ENCODE measurements around the gene COL9A3.
"Not testable (repeated sequence)": the region's sequence is repeated elsewhere in the genome, so short reads cannot be mapped to it uniquely, and the experiment has no call there.

COL9A3 gene

GRCh38 chr20:62844182-62844581 is 27.3 kb downstream of the COL9A3 start:
- Mint-ChIP-seq H3K9me3 (no peaks in the 10 kb centered on the region), H3K36me3 (ENCODE audit: low read depth) (peaks cover 16% of the 10 kb centered on the region)
- no peak for TF ChIP-seq CTCF (IDR thresholded peaks at IDR 0.05; ENCODE audit: unreplicated experiment in 3 of 3)

GRCh38 chr20:62845416-62846160 is 28.7 kb downstream of the COL9A3 start:
- no peak overlapping the region for H3K4me3 Mint-ChIP-seq
- no peaks in the 10 kb centered on the region for H3K9me3 Mint-ChIP-seq
- no peak for TF ChIP-seq CTCF (IDR thresholded peaks at IDR 0.05; ENCODE audit: unreplicated experiment in 3 of 3)
- H3K36me3 Mint-ChIP-seq (ENCODE audit: low read depth) = peaks cover 20% of the 10 kb centered on the region
- H3K4me1 Mint-ChIP-seq = peaks cover 26% of the 10 kb centered on the region
- peak overlapping the region in 1 of 3 experiments; percentile 13 for H3K27ac Mint-ChIP-seq
- peaks cover 3% of the 10 kb centered on the region for H3K27me3 Mint-ChIP-seq (ENCODE audit: low read depth)

More at GRCh38 chr20:62844182-62844581, 27.3 kb downstream of the COL9A3 start:
- no peak overlapping the region for H3K27ac Mint-ChIP-seq
- peaks cover 3% of the 10 kb centered on the region for H3K27me3 Mint-ChIP-seq (ENCODE audit: low read depth)
- no peak overlapping the region for H3K4me3 Mint-ChIP-seq
- peaks cover 26% of the 10 kb centered on the region for H3K4me1 Mint-ChIP-seq

GRCh38 chr20:62846166-62846890 is 29.5 kb downstream of the COL9A3 start:
- Mint-ChIP-seq H3K27ac (peak overlapping the region in 1 of 3 experiments; percentile 13), H3K4me3 (no peak overlapping the region)

GRCh38 chr20:62848917-62849316 is 32.1 kb downstream of the COL9A3 start:
- peaks cover 32% of the 10 kb centered on the region for H3K36me3 Mint-ChIP-seq (ENCODE audit: low read depth)
- H3K4me1 Mint-ChIP-seq = peaks cover 22% of the 10 kb centered on the region
- not testable (repeated sequence) for H3K9me3 Mint-ChIP-seq; H3K4me3 Mint-ChIP-seq; H3K27ac Mint-ChIP-seq; H3K27me3 Mint-ChIP-seq (ENCODE audit: low read depth)

More at GRCh38 chr20:62846166-62846890, 29.5 kb downstream of the COL9A3 start:
- H3K9me3 Mint-ChIP-seq = no peaks in the 10 kb centered on the region
- peaks cover 22% of the 10 kb centered on the region for H3K4me1 Mint-ChIP-seq
- no peak for TF ChIP-seq CTCF (IDR thresholded peaks at IDR 0.05; ENCODE audit: unreplicated experiment in 3 of 3)
- peaks cover 3% of the 10 kb centered on the region for H3K27me3 Mint-ChIP-seq (ENCODE audit: low read depth)
- H3K36me3 Mint-ChIP-seq (ENCODE audit: low read depth) = peaks cover 20% of the 10 kb centered on the region

- TF ChIP-seq CTCF (IDR thresholded peaks at IDR 0.05; ENCODE audit: unreplicated experiment in 3 of 3) = no peak
- Mint-ChIP-seq H3K27me3 (ENCODE audit: low read depth) (peaks cover 3% of the 10 kb centered on the region), H3K4me1 (peaks cover 22% of the 10 kb centered on the region), H3K27ac (no peak overlapping the region), H3K4me3 (no peak overlapping the region), H3K9me3 (no peaks in the 10 kb centered on the region), H3K36me3 (ENCODE audit: low read depth) (peaks cover 34% of the 10 kb centered on the region)
Observed at GRCh38 chr20:62849431-62849830, 32.6 kb downstream of the COL9A3 start.

- Mint-ChIP-seq H3K27ac (no peak overlapping the region), H3K27me3 (ENCODE audit: low read depth) (peaks cover 3% of the 10 kb centered on the region), H3K9me3 (no peaks in the 10 kb centered on the region), H3K4me3 (no peak overlapping the region), H3K4me1 (peaks cover 20% of the 10 kb centered on the region), H3K36me3 (ENCODE audit: low read depth) (peaks cover 38% of the 10 kb centered on the region)
- no peak for TF ChIP-seq CTCF (IDR thresholded peaks at IDR 0.05; ENCODE audit: unreplicated experiment in 3 of 3)
Observed at GRCh38 chr20:62850333-62850974, 33.6 kb downstream of the COL9A3 start.

All from nephron (organoid).